ENCODE measurements around the gene ADSS2.
"Not testable (repeated sequence)": the region's sequence is repeated elsewhere in the genome, so short reads cannot be mapped to it uniquely, and the experiment has no call there.

ADSS2 gene

GRCh38 chr1:244451539-244451950 lies at the start of gene ADSS2:
Gene ADSS2, minus strand, starts transcription at chr1:244451909. Its CDS starts 92 bp downstream, at chr1:244451817.
- DNase-seq: no peak

- not testable (repeated sequence) for DNase-seq
These were observed 48.8 kb upstream of the ADSS2 start for GRCh38 chr1:244500515-244500914.

- DNase-seq: not testable (repeated sequence)
These were observed 47.8 kb upstream of the ADSS2 start for GRCh38 chr1:244499484-244499883.

GRCh38 chr1:244497805-244498204 lies 46.1 kb upstream of the ADSS2 start:
- DNase-seq: no peak

GRCh38 chr1:244496186-244496585 lies 44.5 kb upstream of the ADSS2 start:
- DNase-seq: no peak

- DNase-seq: no peak
These were observed 42.9 kb upstream of the ADSS2 start for GRCh38 chr1:244494653-244495052.

- not testable (repeated sequence) for DNase-seq
These were observed 33.3 kb upstream of the ADSS2 start for GRCh38 chr1:244484971-244485370.

GRCh38 chr1:244473059-244473605 lies 21.4 kb upstream of the ADSS2 start:
- DNase-seq: no peak

- DNase-seq: no peak
These were observed 15.0 kb upstream of the ADSS2 start for GRCh38 chr1:244466724-244467123.

- peak; percentile 73 for DNase-seq
These were observed 9.7 kb upstream of the ADSS2 start, which contains the start of gene CATSPERE for GRCh38 chr1:244461245-244462071. Gene CATSPERE, plus strand, starts transcription at chr1:244461273. Its CDS starts 157 bp downstream, at chr1:244461430.

- no peak for DNase-seq
These were observed 8.5 kb upstream of the ADSS2 start for GRCh38 chr1:244460197-244460596.

GRCh38 chr1:244458781-244459180 lies 7.1 kb upstream of the ADSS2 start:
- DNase-seq: no peak

GRCh38 chr1:244456586-244456985 lies 4.9 kb upstream of the ADSS2 start:
- no peak for DNase-seq

- DNase-seq: no peak
These were observed 2.7 kb upstream of the ADSS2 start for GRCh38 chr1:244454412-244454811.

- DNase-seq: peak; percentile 98
These were observed 464 bp upstream of the ADSS2 start for GRCh38 chr1:244451951-244452795.

- peak; percentile 51 for DNase-seq
These were observed 841 bp downstream of the ADSS2 start for GRCh38 chr1:244450597-244451538.

GRCh38 chr1:244449936-244450508 lies 1.7 kb downstream of the ADSS2 start:
- DNase-seq: no peak

- no peak for DNase-seq
These were observed 3.3 kb downstream of the ADSS2 start for GRCh38 chr1:244448279-244449036.

- no peak for DNase-seq
These were observed 4.2 kb downstream of the ADSS2 start for GRCh38 chr1:244447552-244447951.

GRCh38 chr1:244447024-244447423 lies 4.7 kb downstream of the ADSS2 start:
- DNase-seq: no peak
